ENCODE measurements around the gene TROAP.

TROAP gene

GRCh38 chr12:49349266-49349665 is 26.2 kb downstream of the TROAP start:
- peaks cover 2% of the 10 kb centered on the region for H3K4me1 ChIP-seq (ENCODE audit: control insufficient read depth, low read depth, low read length)
- peaks cover 23% of the 10 kb centered on the region for H3K27me3 ChIP-seq (ENCODE audit: insufficient read depth, low read length, poor library complexity)
- H3K4ac ChIP-seq (ENCODE audit: low read depth, low read length) = no peak overlapping the region
- H3K18ac ChIP-seq (ENCODE audit: low read length) = no peak overlapping the region
- H4K8ac ChIP-seq (ENCODE audit: low read depth, low read length) = no peak overlapping the region
- no peak overlapping the region for H3K27ac ChIP-seq (ENCODE audit: low read depth, low read length)
- H2BK120ac ChIP-seq (ENCODE audit: low read depth, low read length) = no peak overlapping the region
- WGBS (ENCODE audit: extremely low coverage, insufficient coverage, low lambda C conversion rate) = no CpG with 5 or more reads among the region's 11 CpGs
- H3K4me3 ChIP-seq (ENCODE audit: low read length) = no peak overlapping the region
- no peak overlapping the region for H2AK5ac ChIP-seq (ENCODE audit: low read length)
- no peak overlapping the region for H4K5ac ChIP-seq (ENCODE audit: low read length)
- no peak overlapping the region for H2BK5ac ChIP-seq (ENCODE audit: low read length)
- no peak overlapping the region for H3K4me2 ChIP-seq (ENCODE audit: low read length)
- no peaks in the 10 kb centered on the region for H3K79me1 ChIP-seq (ENCODE audit: low read length)
- H3K23ac ChIP-seq (ENCODE audit: low read length) = no peak overlapping the region
- H3K36me3 ChIP-seq (ENCODE audit: control insufficient read depth, insufficient read depth, low read length) = no peaks in the 10 kb centered on the region
- DNase-seq = no peak
- H2BK15ac ChIP-seq (replicated peaks; ENCODE audit: low read depth) = no peak overlapping the region
- H3K79me2 ChIP-seq (ENCODE audit: control insufficient read depth, insufficient read depth, low read length) = no peaks in the 10 kb centered on the region
- no peak overlapping the region for H3K56ac ChIP-seq (ENCODE audit: low read length)
- no peak overlapping the region for H3K9ac ChIP-seq (ENCODE audit: low read length)

GRCh38 chr12:49352351-49352750 is 29.3 kb downstream of the TROAP start:
- H3K27ac ChIP-seq (ENCODE audit: low read depth, low read length) = no peak overlapping the region
- H3K18ac ChIP-seq (ENCODE audit: low read length) = no peak overlapping the region
- H2BK120ac ChIP-seq (ENCODE audit: low read depth, low read length) = no peak overlapping the region
- H3K4ac ChIP-seq (ENCODE audit: low read depth, low read length) = no peak overlapping the region
- no CpG with 5 or more reads among the region's 2 CpGs for WGBS (ENCODE audit: extremely low coverage, insufficient coverage, low lambda C conversion rate)
- no peaks in the 10 kb centered on the region for H3K36me3 ChIP-seq (ENCODE audit: control insufficient read depth, insufficient read depth, low read length)
- H3K23ac ChIP-seq (ENCODE audit: low read length) = no peak overlapping the region
- no peak overlapping the region for H3K9ac ChIP-seq (ENCODE audit: low read length)
- H3K79me1 ChIP-seq (ENCODE audit: low read length) = no peaks in the 10 kb centered on the region
- peaks cover 1% of the 10 kb centered on the region for H3K4me1 ChIP-seq (ENCODE audit: control insufficient read depth, low read depth, low read length)
- H3K79me2 ChIP-seq (ENCODE audit: control insufficient read depth, insufficient read depth, low read length) = no peaks in the 10 kb centered on the region
- H3K4me2 ChIP-seq (ENCODE audit: low read length) = no peak overlapping the region
- H3K56ac ChIP-seq (ENCODE audit: low read length) = no peak overlapping the region
- H2BK5ac ChIP-seq (ENCODE audit: low read length) = no peak overlapping the region
- H3K4me3 ChIP-seq (ENCODE audit: low read length) = no peak overlapping the region
- DNase-seq = no peak
- H4K5ac ChIP-seq (ENCODE audit: low read length) = no peak overlapping the region
- H2BK15ac ChIP-seq (replicated peaks; ENCODE audit: low read depth) = no peak overlapping the region
- peaks cover 1% of the 10 kb centered on the region for H3K27me3 ChIP-seq (ENCODE audit: insufficient read depth, low read length, poor library complexity)
- no peak overlapping the region for H2AK5ac ChIP-seq (ENCODE audit: low read length)
- H4K8ac ChIP-seq (ENCODE audit: low read depth, low read length) = no peak overlapping the region

GRCh38 chr12:49355913-49356312 is 32.9 kb downstream of the TROAP start:
- DNase-seq = no peak
- no CpG with 5 or more reads among the region's 10 CpGs for WGBS (ENCODE audit: extremely low coverage, insufficient coverage, low lambda C conversion rate)
- H2AK5ac ChIP-seq (ENCODE audit: low read length) = no peak overlapping the region

GRCh38 chr12:49357103-49357678 is 34.1 kb downstream of the TROAP start:
- Histone ChIP-seq H2BK5ac (ENCODE audit: low read length) (no peak overlapping the region), H2BK120ac (ENCODE audit: low read depth, low read length) (no peak overlapping the region), H3K79me2 (ENCODE audit: control insufficient read depth, insufficient read depth, low read length) (no peaks in the 10 kb centered on the region), H3K23ac (ENCODE audit: low read length) (no peak overlapping the region), H3K56ac (ENCODE audit: low read length) (no peak overlapping the region), H2AK5ac (ENCODE audit: low read length) (no peak overlapping the region), H2BK15ac (replicated peaks; ENCODE audit: low read depth) (no peak overlapping the region), H3K27me3 (ENCODE audit: insufficient read depth, low read length, poor library complexity) (no peaks in the 10 kb centered on the region), H3K36me3 (ENCODE audit: control insufficient read depth, insufficient read depth, low read length) (no peaks in the 10 kb centered on the region), H3K4ac (ENCODE audit: low read depth, low read length) (no peak overlapping the region), H3K4me2 (ENCODE audit: low read length) (no peak overlapping the region), H3K79me1 (ENCODE audit: low read length) (no peaks in the 10 kb centered on the region), H3K4me1 (ENCODE audit: control insufficient read depth, low read depth, low read length) (no peaks in the 10 kb centered on the region), H3K4me3 (ENCODE audit: low read length) (no peak overlapping the region), H4K8ac (ENCODE audit: low read depth, low read length) (no peak overlapping the region), H3K18ac (ENCODE audit: low read length) (no peak overlapping the region), H3K27ac (ENCODE audit: low read depth, low read length) (no peak overlapping the region), H4K5ac (ENCODE audit: low read length) (no peak overlapping the region), H3K9ac (ENCODE audit: low read length) (no peak overlapping the region)
- DNase-seq = no peak
- WGBS (ENCODE audit: extremely low coverage, insufficient coverage, low lambda C conversion rate) = no CpG with 5 or more reads among the region's 3 CpGs

More at GRCh38 chr12:49355913-49356312, 32.9 kb downstream of the TROAP start:
- H3K4ac ChIP-seq (ENCODE audit: low read depth, low read length) = no peak overlapping the region
- no peak overlapping the region for H3K9ac ChIP-seq (ENCODE audit: low read length)
- no peaks in the 10 kb centered on the region for H3K4me1 ChIP-seq (ENCODE audit: control insufficient read depth, low read depth, low read length)
- no peaks in the 10 kb centered on the region for H3K79me1 ChIP-seq (ENCODE audit: low read length)
- no peak overlapping the region for H3K56ac ChIP-seq (ENCODE audit: low read length)
- H2BK120ac ChIP-seq (ENCODE audit: low read depth, low read length) = no peak overlapping the region
- H3K27ac ChIP-seq (ENCODE audit: low read depth, low read length) = no peak overlapping the region
- H3K79me2 ChIP-seq (ENCODE audit: control insufficient read depth, insufficient read depth, low read length) = no peaks in the 10 kb centered on the region
- no peaks in the 10 kb centered on the region for H3K27me3 ChIP-seq (ENCODE audit: insufficient read depth, low read length, poor library complexity)
- H3K4me3 ChIP-seq (ENCODE audit: low read length) = no peak overlapping the region
- H4K5ac ChIP-seq (ENCODE audit: low read length) = no peak overlapping the region
- no peak overlapping the region for H3K4me2 ChIP-seq (ENCODE audit: low read length)
- no peak overlapping the region for H2BK15ac ChIP-seq (replicated peaks; ENCODE audit: low read depth)
- H3K23ac ChIP-seq (ENCODE audit: low read length) = no peak overlapping the region
- H4K8ac ChIP-seq (ENCODE audit: low read depth, low read length) = no peak overlapping the region
- H2BK5ac ChIP-seq (ENCODE audit: low read length) = no peak overlapping the region
- H3K36me3 ChIP-seq (ENCODE audit: control insufficient read depth, insufficient read depth, low read length) = no peaks in the 10 kb centered on the region
- H3K18ac ChIP-seq (ENCODE audit: low read length) = no peak overlapping the region

GRCh38 chr12:49358483-49359141 is 35.6 kb downstream of the TROAP start:
- Histone ChIP-seq H3K18ac (ENCODE audit: low read length) (no peak overlapping the region), H3K27ac (ENCODE audit: low read depth, low read length) (no peak overlapping the region), H3K56ac (ENCODE audit: low read length) (no peak overlapping the region), H4K5ac (ENCODE audit: low read length) (no peak overlapping the region), H3K79me1 (ENCODE audit: low read length) (no peaks in the 10 kb centered on the region), H2AK5ac (ENCODE audit: low read length) (no peak overlapping the region), H3K4me3 (ENCODE audit: low read length) (no peak overlapping the region), H4K8ac (ENCODE audit: low read depth, low read length) (no peak overlapping the region), H3K4me2 (ENCODE audit: low read length) (no peak overlapping the region), H2BK120ac (ENCODE audit: low read depth, low read length) (no peak overlapping the region), H3K79me2 (ENCODE audit: control insufficient read depth, insufficient read depth, low read length) (no peaks in the 10 kb centered on the region), H3K4me1 (ENCODE audit: control insufficient read depth, low read depth, low read length) (no peaks in the 10 kb centered on the region), H3K4ac (ENCODE audit: low read depth, low read length) (no peak overlapping the region), H3K27me3 (ENCODE audit: insufficient read depth, low read length, poor library complexity) (no peaks in the 10 kb centered on the region), H2BK5ac (ENCODE audit: low read length) (no peak overlapping the region), H3K36me3 (ENCODE audit: control insufficient read depth, insufficient read depth, low read length) (no peaks in the 10 kb centered on the region), H2BK15ac (replicated peaks; ENCODE audit: low read depth) (no peak overlapping the region), H3K23ac (ENCODE audit: low read length) (no peak overlapping the region), H3K9ac (ENCODE audit: low read length) (no peak overlapping the region)
- DNase-seq = peak; percentile 88
- WGBS (ENCODE audit: extremely low coverage, insufficient coverage, low lambda C conversion rate) = no CpG with 5 or more reads among the region's 7 CpGs

GRCh38 chr12:49359671-49360070 is 36.6 kb downstream of the TROAP start:
- no peak overlapping the region for H4K5ac ChIP-seq (ENCODE audit: low read length)
- H2AK5ac ChIP-seq (ENCODE audit: low read length) = no peak overlapping the region
- no peak overlapping the region for H3K4ac ChIP-seq (ENCODE audit: low read depth, low read length)
- no peak overlapping the region for H3K9ac ChIP-seq (ENCODE audit: low read length)
- H2BK15ac ChIP-seq (replicated peaks; ENCODE audit: low read depth) = no peak overlapping the region
- no peaks in the 10 kb centered on the region for H3K79me1 ChIP-seq (ENCODE audit: low read length)
- no peak overlapping the region for H3K4me3 ChIP-seq (ENCODE audit: low read length)
- H3K4me1 ChIP-seq (ENCODE audit: control insufficient read depth, low read depth, low read length) = no peaks in the 10 kb centered on the region
- no peaks in the 10 kb centered on the region for H3K79me2 ChIP-seq (ENCODE audit: control insufficient read depth, insufficient read depth, low read length)
- no peaks in the 10 kb centered on the region for H3K27me3 ChIP-seq (ENCODE audit: insufficient read depth, low read length, poor library complexity)
- H2BK5ac ChIP-seq (ENCODE audit: low read length) = no peak overlapping the region
- no peak overlapping the region for H3K4me2 ChIP-seq (ENCODE audit: low read length)
- H3K36me3 ChIP-seq (ENCODE audit: control insufficient read depth, insufficient read depth, low read length) = no peaks in the 10 kb centered on the region
- H3K27ac ChIP-seq (ENCODE audit: low read depth, low read length) = no peak overlapping the region
- no peak overlapping the region for H2BK120ac ChIP-seq (ENCODE audit: low read depth, low read length)
- H3K56ac ChIP-seq (ENCODE audit: low read length) = no peak overlapping the region
- no peak overlapping the region for H3K23ac ChIP-seq (ENCODE audit: low read length)
- H4K8ac ChIP-seq (ENCODE audit: low read depth, low read length) = no peak overlapping the region
- H3K18ac ChIP-seq (ENCODE audit: low read length) = no peak overlapping the region
- no CpG with 5 or more reads among the region's 7 CpGs for WGBS (ENCODE audit: extremely low coverage, insufficient coverage, low lambda C conversion rate)
- DNase-seq = no peak

Data from mesendoderm (in vitro differentiated cells).